H1 (cell line): Measurements from ENCODE around the gene DCTN5. TPM values are rescaled to one million over a fixed set of nuclear protein-coding genes. Genes with fewer than 3 reads are reported as not detected.
A peak's percentile ranks its signal among the peaks of the same experiment; 100 is the strongest.

Experiments used
- CTCF ChIA-PET: fragments of 300-600 bp; sonication (Branson Sonifier 250); formaldehyde crosslinking; loops from one replicate; lab custom pipeline; 2021; ENCODE audit not compliant: partially characterized antibody; lab: Charles Lee
- POLR2A ChIA-PET: fragments of 300-600 bp; sonication (Branson Sonifier 250); formaldehyde crosslinking; loops from one replicate; lab custom pipeline; 2021; ENCODE audit warnings: inconsistent platforms; ENCODE audit not compliant: partially characterized antibody; lab: Charles Lee
- DNase-seq, 2 experiments: peaks; one replicate each; pipeline versions ENCODE4 v3.0.0 to v3.0.0-alpha.2; 2010 to 2022; ENCODE audit warnings: low spot score in 2 of 2, low read depth in 1 of 2, mixed read lengths in 1 of 2
- FAIRE-seq: peaks from 2 replicates; lab custom pipeline; 2011; peaks lifted over from hg19 to GRCh38; lab: Jason Lieb, UNC
- H2AFZ ChIP-seq: 2 replicates; pipeline ENCODE4 v1.8.1; 2012; ENCODE audit warnings: low read length, inconsistent platforms
- H2AK5ac ChIP-seq: 2 replicates; pipeline ENCODE4 v1.6.1; 2013; ENCODE audit warnings: low read depth, low read length
- H2BK120ac ChIP-seq: replicated peaks from 2 replicates; pipeline ENCODE3; 2013; ENCODE audit warnings: low read depth, low read length, inconsistent platforms
- H2BK12ac ChIP-seq: 2 replicates; pipeline ENCODE4 v1.6.1; 2013; ENCODE audit warnings: low read depth, low read length
- H2BK15ac ChIP-seq: 2 replicates; pipeline ENCODE4 v1.6.1; 2013; ENCODE audit warnings: low read length
- H2BK20ac ChIP-seq: 2 replicates; pipeline ENCODE4 v1.6.1; 2013; ENCODE audit warnings: low read length
- H2BK5ac ChIP-seq: 2 replicates; pipeline ENCODE4 v1.6.1; 2013; ENCODE audit warnings: low read depth, low read length
- H3K14ac ChIP-seq: 2 replicates; pipeline ENCODE4 v1.6.1; 2013; ENCODE audit warnings: inconsistent platforms; ENCODE audit not compliant: insufficient read length
- H3K18ac ChIP-seq: 2 replicates; pipeline ENCODE4 v1.6.1; 2013; ENCODE audit warnings: low read length; ENCODE audit errors: extremely low read depth
- H3K23ac ChIP-seq: 2 replicates; pipeline ENCODE4 v1.6.1; 2013; ENCODE audit warnings: inconsistent platforms; ENCODE audit not compliant: insufficient read length
- H3K23me2 ChIP-seq: 2 replicates; pipeline ENCODE4 v1.6.1; 2013; ENCODE audit warnings: low read depth, low read length
- H3K27ac ChIP-seq: 2 replicates; pipeline ENCODE4 v1.6.1; 2011; ENCODE audit warnings: low read depth, low read length, inconsistent platforms
- H3K27me3 ChIP-seq, 4 experiments: replicated peaks in 1 of 4; 1 replicate in 1 of 4; 2 replicates in 3 of 4; pipeline versions ENCODE4 v1.6.1 to v1.8.1; 2011 to 2013; ENCODE audit warnings: low read length in 3 of 4, mild to moderate bottlenecking in 3 of 4, inconsistent platforms in 2 of 4, mixed read lengths in 2 of 4, moderate library complexity in 1 of 4; ENCODE audit not compliant: control insufficient read depth in 3 of 4, insufficient read depth in 3 of 4; ENCODE audit errors: extremely low read depth in 1 of 4
- H3K36me3 ChIP-seq, 4 experiments: 2 replicates each; pipeline versions ENCODE4 v1.6.1 to v1.8.1; 2011 to 2013; ENCODE audit warnings: mild to moderate bottlenecking in 4 of 4, low read length in 3 of 4, moderate library complexity in 2 of 4, control low read depth in 1 of 4, inconsistent platforms in 1 of 4; ENCODE audit not compliant: insufficient read depth in 4 of 4, control insufficient read depth in 2 of 4
- H3K4ac ChIP-seq: replicated peaks from 2 replicates; pipeline ENCODE3; 2013; ENCODE audit warnings: low read length, low read depth, mixed read lengths, inconsistent platforms; ENCODE audit not compliant: insufficient read length
- H3K4me1 ChIP-seq, 4 experiments: replicated peaks in 1 of 4; 1 replicate in 1 of 4; 2 replicates in 3 of 4; pipeline versions ENCODE4 v1.6.1 to v1.8.1; 2011 to 2013; ENCODE audit warnings: low read length in 3 of 4, inconsistent platforms in 2 of 4, mixed read lengths in 1 of 4; ENCODE audit not compliant: insufficient read depth in 4 of 4, control insufficient read depth in 3 of 4
- H3K4me2 ChIP-seq, 2 experiments: 2 replicates each; pipeline versions ENCODE4 v1.6.1 to v1.8.1; 2011 to 2013; ENCODE audit warnings: low read depth in 2 of 2, low read length in 2 of 2, control low read depth in 1 of 2, inconsistent platforms in 1 of 2, mild to moderate bottlenecking in 1 of 2; ENCODE audit not compliant: insufficient read depth in 1 of 2
- H3K4me3 ChIP-seq, 4 experiments: fragments of 200-600, 300-600 bp in 1 of 4; sonication (generic), shearing (Covaris generic), sonication (Bioruptor Twin) in 1 of 4; 2 replicates each; pipeline versions ENCODE4 v1.5.1 to v1.8.1; 2011 to 2016; ENCODE audit warnings: low read length in 4 of 4, low read depth in 3 of 4, control low read depth in 2 of 4, inconsistent platforms in 2 of 4, mild to moderate bottlenecking in 2 of 4, mixed read lengths in 1 of 4, moderate library complexity in 1 of 4; ENCODE audit not compliant: insufficient read depth in 2 of 4; ENCODE audit errors: extremely low read depth in 1 of 4
- H3K56ac ChIP-seq: replicated peaks from 2 replicates; pipeline ENCODE3; 2013; ENCODE audit warnings: low read depth, mild to moderate bottlenecking, mixed read lengths, low read length, inconsistent platforms; ENCODE audit not compliant: insufficient read length
- H3K79me1 ChIP-seq: 2 replicates; pipeline ENCODE4 v1.6.1; 2013; ENCODE audit warnings: low read depth, low read length, control low read depth
- H3K79me2 ChIP-seq, 2 experiments: 2 replicates each; pipeline versions ENCODE4 v1.6.1 to v1.8.1; 2012 to 2013; ENCODE audit warnings: low read length in 2 of 2, mild to moderate bottlenecking in 2 of 2, inconsistent platforms in 1 of 2; ENCODE audit not compliant: insufficient read depth in 2 of 2, control insufficient read depth in 1 of 2
- H3K9ac ChIP-seq, 4 experiments: replicated peaks in 1 of 4; 1 replicate in 1 of 4; 2 replicates in 3 of 4; pipeline versions ENCODE4 v1.6.1 to v1.8.1; 2011 to 2013; ENCODE audit warnings: low read depth in 3 of 4, low read length in 3 of 4, control low read depth in 2 of 4, mild to moderate bottlenecking in 2 of 4, moderate library complexity in 2 of 4, inconsistent platforms in 1 of 4; ENCODE audit errors: extremely low read depth in 1 of 4
- H3K9me3 ChIP-seq, 2 experiments: 2 replicates each; pipeline versions ENCODE4 v1.6.1 to v1.8.1; 2012 to 2013; ENCODE audit warnings: mild to moderate bottlenecking in 2 of 2, moderate library complexity in 2 of 2, control low read depth in 1 of 2, inconsistent platforms in 1 of 2, low read depth in 1 of 2, low read length in 1 of 2, mixed read lengths in 1 of 2; ENCODE audit not compliant: insufficient read depth in 2 of 2
- H4K20me1 ChIP-seq, 2 experiments: replicated peaks in 1 of 2; 2 replicates each; pipeline versions ENCODE3 to v1.8.1; 2011 to 2013; ENCODE audit warnings: inconsistent platforms in 2 of 2, low read length in 2 of 2, mild to moderate bottlenecking in 1 of 2; ENCODE audit not compliant: insufficient read depth in 2 of 2, control insufficient read depth in 1 of 2
- H4K5ac ChIP-seq: 2 replicates; pipeline ENCODE4 v1.6.1; 2013; ENCODE audit warnings: low read length, low read depth, mixed read lengths, inconsistent platforms; ENCODE audit not compliant: insufficient read length
- H4K8ac ChIP-seq: 2 replicates; pipeline ENCODE4 v1.8.0; 2013; ENCODE audit warnings: mild to moderate bottlenecking, moderate library complexity, low read length, inconsistent platforms; ENCODE audit not compliant: insufficient read depth; ENCODE audit errors: extremely low read depth
- H4K91ac ChIP-seq: replicated peaks from 2 replicates; pipeline ENCODE3; 2013; ENCODE audit warnings: low read length, mixed read lengths, inconsistent platforms; ENCODE audit not compliant: insufficient read length
- CEBPB ChIP-seq: IDR thresholded peaks from 2 replicates; pipeline ENCODE4 v1.6.1; 2012; ENCODE audit warnings: low read depth, low read length
- POLR2A ChIP-seq, 2 experiments: IDR thresholded peaks; 1 replicate in 1 of 2; 2 replicates in 1 of 2; pipeline ENCODE4 v1.6.1; 2011; ENCODE audit warnings: low read depth in 2 of 2, low read length in 2 of 2, mild to moderate bottlenecking in 2 of 2; ENCODE audit errors: control extremely low read depth in 1 of 2
- POLR2AphosphoS5 ChIP-seq: IDR thresholded peaks from 2 replicates; pipeline ENCODE4 v1.6.1; 2011; ENCODE audit warnings: low read depth, low read length
- WGBS, 2 experiments: shearing (Covaris generic) in 1 of 2; methylation state at CpG; one replicate each; pipeline versions ENCODE4 v1.1.6 to v1.1.7; 2013 to 2015; ENCODE audit warnings: low lambda C conversion rate in 2 of 2, mixed read lengths in 2 of 2, inconsistent platforms in 1 of 2, low coverage in 1 of 2, missing lambda C conversion rate in 1 of 2; ENCODE audit not compliant: insufficient replicate concordance in 2 of 2, insufficient coverage in 1 of 2, insufficient read length in 1 of 2; ENCODE audit errors: extremely low coverage in 1 of 2, missing lambda C conversion rate in 1 of 2; 5-methylcytosine and 5-hydroxymethylcytosine counted together
- polyA plus RNA-seq, 7 experiments: library from polyadenylated mRNA; depleted of rRNA in 3 of 7; stranded (reverse) in 5 of 7; unstranded in 2 of 7; fragments of >200 nt in 5 of 7; fragments of 200-250 nt in 2 of 7; gene quantifications; 1 replicate in 5 of 7; 2 replicates in 1 of 7; 4 replicates in 1 of 7; pipeline versions ENCODE4 v1.2.1 to v1.2.3, GENCODE V29; 2011 to 2013; ENCODE audit warnings: missing spikeins in 2 of 7, mixed read lengths in 2 of 7
- total RNA-seq: library from RNA; stranded (reverse); fragmentation: NEBNext Ultra II Directional; extraction: Animal tissue kit (Norgen Biotek cat#: 25700); gene quantifications from 2 replicates; pipeline ENCODE4 v1.2.1, GENCODE V29; 2021

The DCTN5 gene
- total and polyA plus RNA-seq, 2 of the 8 experiments (the other 6 are each of a cell fraction or from before 2014, with no cell fraction given), result 36.0 to 74.0 TPM

DNA sequence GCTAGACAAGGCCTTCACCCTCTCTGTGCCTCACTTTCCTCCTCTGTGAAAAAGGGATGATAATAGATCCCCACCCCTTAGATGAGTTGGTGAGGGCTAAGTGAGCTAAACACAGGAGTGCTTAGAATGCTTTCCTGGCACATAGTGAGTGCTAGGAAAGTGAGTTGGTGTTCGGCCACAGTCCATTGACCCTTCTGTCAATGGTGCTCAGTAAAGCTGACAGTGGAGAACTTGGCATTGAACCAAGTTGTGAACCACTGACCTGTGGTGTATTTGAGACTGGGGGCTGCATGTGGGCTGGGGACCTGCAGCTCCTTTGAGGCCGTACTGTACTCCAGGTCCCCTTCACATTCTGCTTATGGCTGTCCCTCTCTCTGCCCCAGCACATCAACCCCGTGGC lies 42.2 kb downstream of the DCTN5 start:
- Histone ChIP-seq H3K4me3 (no peak overlapping the region), H2AFZ (no peak overlapping the region), H2BK12ac (no peak overlapping the region), H3K4me2 (no peak overlapping the region), H2BK20ac (no peak overlapping the region), H2AK5ac (no peak overlapping the region), H3K4me1 (peaks cover 2 to 8% (median 7%) of the 10 kb centered on the region in 4 experiments; a peak in 4 of 7 replicates), H3K18ac (no peak overlapping the region), H3K4ac (no peak overlapping the region), H3K27ac (no peak overlapping the region), H4K20me1 (peaks cover 8 to 15% of the 10 kb centered on the region in 2 experiments), H4K8ac (no peak overlapping the region), H3K23me2 (peaks cover 6% of the 10 kb centered on the region; the same call in 1 of the 2 replicates), H3K14ac (no peak overlapping the region), H3K79me2 (peaks cover 16 to 39% of the 10 kb centered on the region in 2 experiments), H2BK5ac (no peak overlapping the region), H3K79me1 (peaks cover 20% of the 10 kb centered on the region), H3K36me3 (peaks cover 37 to 82% (median 61%) of the 10 kb centered on the region in 4 experiments), H2BK120ac (no peak overlapping the region), H4K5ac (no peak overlapping the region), H3K27me3 (no peaks in the 10 kb centered on the region), H3K23ac (no peak overlapping the region), H3K9me3 (no peaks in the 10 kb centered on the region), H3K9ac (no peak overlapping the region), H2BK15ac (no peak overlapping the region), H4K91ac (no peak overlapping the region), H3K56ac (no peak overlapping the region)
- POLR2A ChIA-PET, result interaction anchor here (1.2 to 13.1 kb wide), 5 partner anchors 9 to 179 kb away, joined by 3 to 230 read pairs (median 5); no protein-coding TSS in a partner anchor
- FAIRE-seq, result no peak
- CTCF ChIA-PET, result interaction anchor here (0.6 to 2.6 kb wide), 4 partner anchors 8 to 87 kb away, joined by 3 to 6 read pairs (median 4); no protein-coding TSS in a partner anchor
- TF ChIP-seq POLR2AphosphoS5, result peak; percentile 16; the same call in 1 of the 2 replicates
- no peak for TF ChIP-seq CEBPB
- 0 out of 3 replicates have a peak, but pooled peaks of 1 of the 2 experiments have one; percentile 12 for TF ChIP-seq POLR2A (IDR thresholded peaks at IDR 0.05; ENCODE audit: control extremely low read depth in 1 of 2, low read depth in 2 of 2, low read length in 2 of 2)
- DNase-seq, result no peak
- WGBS, 2 experiments, result 94% methylated on average over 3 of the region's 3 CpGs; no CpG with 5 or more reads in 1 of the 2 experiments
